GM20431 (cell line): ENCODE data around the gene PVALEF.
"Not testable (repeated sequence)": the region's sequence is repeated elsewhere in the genome, so short reads cannot be mapped to it uniquely, and the experiment has no call there.

Source experiments
- in situ Hi-C: fragments of 300-500 bp; cut with MseI, MboI; formaldehyde crosslinking; loops from one replicate; pipeline ENCODE4 v1.15.0; 2020; ENCODE audit warnings: low sequenced_read_pairs; ENCODE audit not compliant: unreplicated experiment

PVALEF gene

GRCh38 chr17:81207610-81208581 lies 42.6 kb downstream of the PVALEF start:
- in situ Hi-C loops = no loop called here

- in situ Hi-C loops = no loop called here
These were observed 43.3 kb downstream of the PVALEF start for GRCh38 chr17:81208651-81209050.

GRCh38 chr17:81209141-81209540 lies 43.8 kb downstream of the PVALEF start:
- in situ Hi-C loops = no loop called here

DNA sequence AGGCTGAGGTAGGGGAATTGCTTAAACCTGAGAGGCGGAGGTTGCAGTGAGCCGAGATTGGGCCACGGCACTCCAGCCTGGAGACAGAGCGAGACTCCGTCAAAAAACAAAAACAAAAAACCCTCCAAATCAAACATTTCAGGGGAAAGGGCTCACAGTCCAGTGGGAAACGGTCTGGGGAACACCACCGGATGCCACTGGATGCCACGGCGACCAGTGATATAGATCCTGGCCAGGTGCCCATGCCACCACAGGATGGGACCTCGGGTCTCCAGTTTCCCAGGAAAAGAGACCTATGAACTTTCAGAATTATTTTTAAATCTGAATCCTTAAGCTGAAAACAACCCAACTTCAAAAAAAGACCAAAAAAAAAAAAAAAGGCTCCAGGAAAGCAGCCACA lies 45.2 kb downstream of the PVALEF start:
- in situ Hi-C loops = no loop called here

DNA sequence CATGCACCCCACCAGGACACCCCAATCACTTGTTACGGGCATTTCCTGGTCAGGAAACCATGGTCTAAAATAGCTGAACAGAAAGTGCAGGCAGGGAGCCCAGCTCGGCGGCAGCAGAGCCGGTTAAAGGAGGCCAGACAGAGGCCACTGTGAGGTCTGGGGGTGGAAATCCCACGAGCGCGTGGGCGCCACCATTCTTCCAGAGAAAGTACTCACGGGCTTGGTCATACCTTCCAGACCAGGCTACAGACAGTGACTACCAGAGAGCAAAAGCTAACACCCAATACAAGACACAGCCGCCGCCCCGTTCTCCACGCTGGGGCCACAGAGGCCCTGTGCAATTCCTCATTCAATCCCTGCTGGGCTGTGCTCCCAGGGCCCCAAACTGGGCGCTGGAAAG lies 45.6 kb downstream of the PVALEF start:
- in situ Hi-C loops = no loop called here

- in situ Hi-C loops = no loop called here
These were observed 47.1 kb downstream of the PVALEF start for GRCh38 chr17:81212365-81212764.

DNA sequence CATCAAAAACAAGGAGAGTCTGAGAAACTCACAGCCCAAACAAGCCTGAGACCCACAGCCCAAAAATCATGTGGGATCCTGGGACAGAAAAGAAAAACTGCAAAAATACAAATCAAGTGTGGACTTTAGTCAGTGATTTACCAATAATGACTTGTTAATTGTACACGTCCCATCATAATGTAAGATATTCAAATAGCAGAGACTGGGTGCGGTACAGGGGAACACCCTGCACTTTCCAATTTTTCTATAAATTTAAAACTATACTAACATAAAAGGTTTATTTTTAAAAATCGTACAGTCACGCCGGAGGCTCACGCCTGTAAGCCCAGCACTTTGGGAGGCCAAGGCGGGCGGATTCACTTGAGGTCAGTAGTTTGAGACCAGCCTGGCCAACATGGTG lies 48.7 kb downstream of the PVALEF start:
- in situ Hi-C loops = no loop called here

- in situ Hi-C loops = no loop called here
These were observed 52.2 kb downstream of the PVALEF start for GRCh38 chr17:81217491-81217890.

DNA sequence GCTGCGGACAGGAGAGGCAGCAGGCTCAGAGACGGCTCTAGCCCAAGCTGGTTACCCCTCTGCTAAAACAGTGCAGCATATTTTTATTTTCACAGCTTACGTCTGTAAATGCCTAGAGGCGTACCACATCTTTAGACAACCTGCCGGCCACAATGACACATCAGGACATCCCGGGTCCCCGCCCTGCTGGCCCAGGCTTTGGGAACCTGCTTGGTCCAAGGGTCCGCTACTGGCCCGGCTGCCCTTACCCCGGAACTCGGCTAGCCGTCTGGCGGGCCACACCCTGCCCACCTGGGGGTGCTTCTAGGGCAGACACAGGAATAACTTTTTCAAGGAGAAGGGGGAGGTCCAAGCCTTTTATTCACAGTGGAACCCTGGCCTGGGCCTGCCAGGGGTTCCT lies 53.2 kb downstream of the PVALEF start:
- in situ Hi-C loops = no loop called here

DNA sequence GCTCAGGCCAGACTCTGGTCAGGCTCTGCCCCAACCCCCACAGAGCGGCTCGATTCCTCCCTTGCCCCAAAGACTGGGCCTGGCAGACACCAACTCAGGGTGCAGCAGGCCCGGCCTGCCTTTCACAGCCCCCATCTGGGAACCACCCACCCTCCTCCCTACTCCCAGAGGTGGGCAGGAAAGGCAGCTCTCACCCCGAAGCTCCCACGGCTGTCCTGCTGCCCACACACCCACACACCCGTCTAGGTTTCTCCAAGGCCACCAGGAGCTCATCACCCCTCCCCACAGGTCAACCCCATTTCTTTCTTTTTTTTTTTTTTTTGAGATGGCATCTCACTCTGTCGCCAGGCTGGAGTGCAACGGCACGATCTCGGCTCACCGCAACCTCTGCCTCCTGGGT lies 53.7 kb downstream of the PVALEF start:
- in situ Hi-C loops = no loop called here

GRCh38 chr17:81219476-81220180 lies 54.3 kb downstream of the PVALEF start:
- in situ Hi-C loops = no loop called here

DNA sequence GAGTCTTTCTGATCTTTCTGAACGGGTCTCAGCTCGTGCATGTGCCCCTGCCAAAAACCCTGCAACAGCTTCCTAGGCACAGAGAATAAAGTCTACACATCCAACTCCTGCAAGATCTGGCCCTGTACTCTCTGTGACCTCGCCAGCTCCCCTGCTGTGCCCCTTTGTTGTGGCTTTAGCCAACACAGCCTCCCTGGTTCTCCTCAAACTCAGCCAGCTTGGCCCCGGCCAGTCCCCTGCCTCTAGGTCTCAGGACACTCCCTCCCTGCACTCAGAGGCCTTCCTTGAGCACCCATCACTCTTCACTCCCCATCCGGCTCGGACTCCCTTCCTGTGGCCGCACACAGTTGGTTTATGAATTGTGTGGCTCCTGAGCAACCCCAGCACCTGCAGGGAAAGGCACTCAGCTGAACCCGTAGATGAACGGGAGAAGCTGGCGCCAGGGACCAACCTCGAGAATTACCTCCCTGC lies 56.1 kb downstream of the PVALEF start:
- in situ Hi-C loops = no loop called here

- in situ Hi-C loops = no loop called here
These were observed 56.7 kb downstream of the PVALEF start for GRCh38 chr17:81221842-81222619.

GRCh38 chr17:81222620-81222905 lies 57.3 kb downstream of the PVALEF start:
- in situ Hi-C loops = no loop called here

- in situ Hi-C loops = no loop called here
These were observed 57.8 kb downstream of the PVALEF start, which contains the start of gene CEP131 for GRCh38 chr17:81222906-81223761. CEP131 (minus strand) TSS chr17:81222965; CDS start chr17:81220056, 2,909 bp downstream.

GRCh38 chr17:81223762-81224130 lies 58.4 kb downstream of the PVALEF start:
- in situ Hi-C loops = no loop called here

- in situ Hi-C loops = not testable (repeated sequence)
These were observed 62.3 kb downstream of the PVALEF start for GRCh38 chr17:81227630-81228029.

- in situ Hi-C loops = no loop called here
These were observed 63.1 kb downstream of the PVALEF start for GRCh38 chr17:81228420-81228819.

DNA sequence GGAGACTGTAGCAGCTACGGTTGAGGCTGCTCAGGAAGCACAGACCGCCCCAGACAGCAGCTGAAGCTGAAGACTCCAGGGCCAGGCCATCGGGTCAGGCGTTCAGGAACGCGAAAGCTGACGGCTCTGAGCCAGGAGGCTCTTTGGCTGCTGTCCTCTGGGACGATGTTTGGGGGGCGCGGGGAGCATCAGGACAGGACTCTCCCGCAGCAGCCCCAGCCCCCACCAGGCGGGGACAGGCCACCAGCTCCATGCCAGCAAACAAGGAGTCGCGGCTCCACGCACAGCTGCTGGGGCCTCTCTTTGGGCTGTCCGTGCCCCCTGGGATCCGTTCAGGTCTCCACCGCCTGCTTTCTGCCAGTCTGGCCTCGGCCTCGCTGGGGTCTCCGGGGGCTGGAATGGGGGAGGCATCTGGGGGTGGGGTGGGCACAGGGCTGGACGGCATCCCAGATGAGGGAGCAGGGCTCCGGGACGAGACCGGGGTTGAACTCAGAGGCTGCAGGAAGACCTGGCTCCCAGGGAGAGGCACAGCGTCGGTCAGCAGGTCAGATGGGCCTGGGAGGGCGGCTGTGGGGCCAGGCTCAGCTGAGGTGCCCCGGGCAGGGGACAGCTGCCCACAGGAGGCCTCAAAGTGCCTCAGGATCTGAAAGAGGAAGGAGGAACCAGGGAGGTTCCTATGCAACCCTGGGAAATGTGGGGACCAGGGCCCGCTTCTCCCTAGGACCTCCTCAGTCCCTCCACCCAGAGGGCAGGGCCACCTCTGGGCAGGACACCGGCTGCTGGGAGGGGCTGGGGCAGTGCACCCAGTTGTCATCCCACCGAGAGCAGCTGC lies 63.7 kb downstream of the PVALEF start:
- in situ Hi-C loops = no loop called here
